ENCODE measurements around the gene NUP42. TPM values are rescaled to one million over a fixed set of nuclear protein-coding genes. Genes with fewer than 3 reads are reported as not detected.
A peak's percentile ranks its signal among the peaks of the same experiment; 100 is the strongest.

Gene NUP42
- total RNA-seq, 1 experiment from 2014 or later, result 30.3 TPM

GRCh38 chr7:23184709-23185359 lies 3.0 kb downstream of the NUP42 start:
- ChIA-PET CTCF (interaction anchor here (0.5 to 1.3 kb wide), 6 partner anchors 9 to 1757 kb away, joined by 3 to 8 read pairs (median 4); no protein-coding TSS in a partner anchor), POLR2A (no interaction called here)
- H3K36me3 ChIP-seq (ENCODE audit: control insufficient read depth, insufficient read depth, low read length), result peaks cover 34% of the 10 kb centered on the region
- intact Hi-C loops (cut with micrococcal nuclease; ENCODE audit: unreplicated experiment) (loop anchor here (5.0 kb wide), 2 partner anchors 78 to 98 kb away; partner anchors contain the start of gene KLHL7), in situ Hi-C loops (cut with HindIII; ENCODE audit: low pct_unique_long_range_greater_than_20kb, low sequenced_read_pairs) (no loop called here)
- no peaks in the 10 kb centered on the region for H3K9me3 ChIP-seq (ENCODE audit: control insufficient read depth, insufficient read depth, low read depth, low read length)
- H3K4me1 ChIP-seq (ENCODE audit: control insufficient read depth, insufficient read depth, low read length), result peaks cover 3% of the 10 kb centered on the region
- no peak overlapping the region for H3K4me3 ChIP-seq (ENCODE audit: low read depth in 2 of 2, low read length in 2 of 2)
- DNase-seq (ENCODE audit: low read depth, low spot score), result peak; percentile 42
- no peaks in the 10 kb centered on the region for H3K27me3 ChIP-seq (ENCODE audit: control insufficient read depth, insufficient read depth, low read length)
- no TSS peak for BruUV-seq (replicated peaks)
- H3K27ac ChIP-seq (ENCODE audit: low read length), result no peak overlapping the region
- ATAC-seq, result no peak
- TF ChIP-seq SIN3A (IDR thresholded peaks at IDR 0.05; ENCODE audit: borderline replicate concordance, insufficient read depth, low read depth, low read length), result no peak
- TF ChIP-seq CTCF (IDR thresholded peaks at IDR 0.05), result peak; percentile 76

GRCh38 chr7:23185980-23186379 lies 4.1 kb downstream of the NUP42 start:
- Histone ChIP-seq H3K4me3 (ENCODE audit: low read depth in 2 of 2, low read length in 2 of 2) (no peak overlapping the region), H3K9me3 (ENCODE audit: control insufficient read depth, insufficient read depth, low read depth, low read length) (no peaks in the 10 kb centered on the region), H3K36me3 (ENCODE audit: control insufficient read depth, insufficient read depth, low read length) (peaks cover 40% of the 10 kb centered on the region), H3K27me3 (ENCODE audit: control insufficient read depth, insufficient read depth, low read length) (no peaks in the 10 kb centered on the region), H3K4me1 (ENCODE audit: control insufficient read depth, insufficient read depth, low read length) (peaks cover 3% of the 10 kb centered on the region), H3K27ac (ENCODE audit: low read length) (no peak overlapping the region)
- intact Hi-C loops (cut with micrococcal nuclease; ENCODE audit: unreplicated experiment) (no loop called here), in situ Hi-C loops (cut with HindIII; ENCODE audit: low pct_unique_long_range_greater_than_20kb, low sequenced_read_pairs) (no loop called here)
- DNase-seq (ENCODE audit: low read depth, low spot score) (no peak), ATAC-seq (no peak)
- TF ChIP-seq CTCF (IDR thresholded peaks at IDR 0.05), result no peak
- TF ChIP-seq TCF7L2 (IDR thresholded peaks at IDR 0.05; ENCODE audit: low read depth, low read length), result no peak
- no peak for TF ChIP-seq REST (IDR thresholded peaks at IDR 0.05; ENCODE audit: insufficient read depth in 1 of 2, low read depth in 2 of 2, low read length in 1 of 2)
- no peak for TF ChIP-seq SIN3A (IDR thresholded peaks at IDR 0.05; ENCODE audit: borderline replicate concordance, insufficient read depth, low read depth, low read length)
- no peak for TF ChIP-seq POLR2AphosphoS5 (IDR thresholded peaks at IDR 0.05; ENCODE audit: low read depth, low read length)
- ChIA-PET CTCF (no interaction called here), POLR2A (no interaction called here)
- no TSS peak for BruUV-seq (replicated peaks)
